ENCODE data around the gene VIM. TPM values are rescaled to one million over a fixed set of nuclear protein-coding genes. Genes with fewer than 3 reads are reported as not detected.

VIM gene
- total RNA-seq, 2 donors from 2014 or later, result 539 to 1,025 TPM

- 70 to 83% methylated on average over 9 of the region's 9 CpGs for WGBS, 2 donors
Measured at GRCh38 chr10:17276756-17277424, 48.8 kb downstream of the VIM start.

GRCh38 chr10:17278607-17279240 lies 50.7 kb downstream of the VIM start:
- TF ChIP-seq, protein P1, sequence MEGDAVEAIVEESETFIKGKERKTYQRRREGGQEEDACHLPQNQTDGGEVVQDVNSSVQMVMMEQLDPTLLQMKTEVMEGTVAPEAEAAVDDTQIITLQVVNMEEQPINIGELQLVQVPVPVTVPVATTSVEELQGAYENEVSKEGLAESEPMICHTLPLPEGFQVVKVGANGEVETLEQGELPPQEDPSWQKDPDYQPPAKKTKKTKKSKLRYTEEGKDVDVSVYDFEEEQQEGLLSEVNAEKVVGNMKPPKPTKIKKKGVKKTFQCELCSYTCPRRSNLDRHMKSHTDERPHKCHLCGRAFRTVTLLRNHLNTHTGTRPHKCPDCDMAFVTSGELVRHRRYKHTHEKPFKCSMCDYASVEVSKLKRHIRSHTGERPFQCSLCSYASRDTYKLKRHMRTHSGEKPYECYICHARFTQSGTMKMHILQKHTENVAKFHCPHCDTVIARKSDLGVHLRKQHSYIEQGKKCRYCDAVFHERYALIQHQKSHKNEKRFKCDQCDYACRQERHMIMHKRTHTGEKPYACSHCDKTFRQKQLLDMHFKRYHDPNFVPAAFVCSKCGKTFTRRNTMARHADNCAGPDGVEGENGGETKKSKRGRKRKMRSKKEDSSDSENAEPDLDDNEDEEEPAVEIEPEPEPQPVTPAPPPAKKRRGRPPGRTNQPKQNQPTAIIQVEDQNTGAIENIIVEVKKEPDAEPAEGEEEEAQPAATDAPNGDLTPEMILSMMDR (IDR thresholded peaks at IDR 0.05), result no peak
- no peak for TF ChIP-seq POLR2A (IDR thresholded peaks at IDR 0.05)
- Histone ChIP-seq H3K27ac (no peak overlapping the region), H3K4me3 (no peak overlapping the region), H3K36me3 (replicated peaks in 1 of 2; ENCODE audit: insufficient read depth in 1 of 2, low read depth in 2 of 2) (no peaks in the 10 kb centered on the region), H3K4me1 (no peaks in the 10 kb centered on the region), H3K9me3 (peaks cover 0 to 6% (median 0%) of the 10 kb centered on the region in 3 donors), H3K27me3 (no peaks in the 10 kb centered on the region)
- intact Hi-C loops (cut with DNase I), result no loop called here
- ATAC-seq (no peak), DNase-seq (no peak)
- 45 to 48% methylated on average over 4 of the region's 4 CpGs for WGBS, 2 donors

More at GRCh38 chr10:17276756-17277424, 48.8 kb downstream of the VIM start:
- no peak for DNase-seq
- TF ChIP-seq POLR2A (IDR thresholded peaks at IDR 0.05), result no peak
- TF ChIP-seq, protein P1 (IDR thresholded peaks at IDR 0.05), result no peak
- intact Hi-C loops (cut with DNase I), result no loop called here
- Histone ChIP-seq H3K4me3 (no peak overlapping the region), H3K36me3 (replicated peaks in 1 of 2; ENCODE audit: insufficient read depth in 1 of 2, low read depth in 2 of 2) (no peaks in the 10 kb centered on the region), H3K27me3 (no peaks in the 10 kb centered on the region), H3K27ac (no peak overlapping the region), H3K9me3 (no peaks in the 10 kb centered on the region), H3K4me1 (no peaks in the 10 kb centered on the region)
- no peak for ATAC-seq

DNA sequence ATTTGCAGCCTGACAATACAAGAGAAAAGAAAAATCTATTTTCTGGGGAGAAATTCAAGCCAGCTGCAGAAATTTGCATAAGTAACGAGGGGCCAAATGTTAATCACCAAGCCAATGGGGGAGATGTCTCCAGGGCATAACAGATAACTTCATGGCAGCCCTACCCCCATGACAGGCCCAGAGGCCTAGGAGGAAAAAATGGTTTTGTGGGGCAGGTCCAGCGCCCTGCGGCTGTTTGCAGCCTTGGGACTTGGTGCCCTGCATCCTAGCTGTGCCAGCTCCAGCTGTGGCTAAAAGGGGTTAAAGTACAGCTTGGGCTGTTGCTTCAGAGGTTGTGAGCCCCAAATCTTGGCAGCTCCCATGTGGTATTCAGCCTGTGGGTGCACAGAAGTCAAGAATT lies 54.3 kb downstream of the VIM start:
- no peak for ATAC-seq
- Histone ChIP-seq H3K4me1 (no peaks in the 10 kb centered on the region), H3K36me3 (replicated peaks in 1 of 2; ENCODE audit: insufficient read depth in 1 of 2, low read depth in 2 of 2) (no peaks in the 10 kb centered on the region), H3K27ac (no peak overlapping the region), H3K4me3 (no peak overlapping the region), H3K27me3 (no peaks in the 10 kb centered on the region), H3K9me3 (peaks cover 0 to 6% (median 0%) of the 10 kb centered on the region in 3 donors)
- DNase-seq, result no peak
- intact Hi-C loops (cut with DNase I), result no loop called here
- TF ChIP-seq, protein P1 (IDR thresholded peaks at IDR 0.05), result no peak
- no peak for TF ChIP-seq POLR2A (IDR thresholded peaks at IDR 0.05)
- WGBS, 2 donors, result 84 to 85% methylated on average over 3 of the region's 3 CpGs

DNA sequence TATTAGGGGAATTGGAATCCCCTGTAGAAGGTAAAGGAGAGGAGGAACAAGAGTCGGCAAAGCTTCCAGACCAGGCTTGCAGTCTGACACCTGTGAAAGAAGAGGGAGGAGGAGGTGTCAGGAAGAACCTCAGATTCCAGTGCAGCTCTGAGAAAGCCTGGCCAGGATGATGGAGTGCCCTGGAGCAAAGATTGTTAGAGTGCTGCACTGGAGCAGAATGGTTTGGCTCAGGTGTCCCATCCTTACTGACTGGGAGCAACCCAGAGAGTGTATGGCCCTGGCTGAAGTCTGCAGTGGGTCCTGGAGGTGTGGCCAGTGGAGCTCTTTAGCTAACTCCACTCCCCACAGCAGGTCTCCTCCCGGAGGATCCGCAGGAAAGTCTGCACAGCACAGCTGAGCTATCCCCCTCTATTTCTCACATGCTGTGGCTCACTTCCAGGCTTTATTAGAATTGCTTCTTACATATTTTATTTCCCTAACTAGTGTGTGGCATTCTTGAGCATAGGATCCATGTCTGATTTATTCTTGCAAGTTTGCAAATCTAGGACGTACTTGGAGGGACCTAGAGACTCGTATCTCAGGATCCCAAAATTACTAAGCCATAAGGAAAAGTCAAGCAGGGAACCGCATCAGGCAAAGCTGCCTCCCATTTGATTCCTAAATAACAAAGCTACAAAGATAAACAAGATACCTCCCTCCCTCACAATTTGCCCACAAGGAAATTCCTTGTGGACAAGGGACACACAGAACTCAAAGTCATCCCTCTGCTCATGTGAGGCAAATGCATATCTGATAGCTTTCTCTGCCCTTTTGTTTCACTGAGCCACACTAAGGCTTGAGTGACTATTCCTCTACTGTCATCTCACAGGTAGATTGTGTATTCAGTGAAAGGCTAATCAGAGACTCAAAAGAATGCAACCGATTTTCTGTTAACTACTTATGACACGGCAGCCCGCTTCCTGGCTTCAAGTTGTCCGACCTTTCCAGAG lies 58.8 kb downstream of the VIM start:
- Histone ChIP-seq H3K27ac (no peak overlapping the region), H3K27me3 (no peaks in the 10 kb centered on the region), H3K9me3 (peaks cover 0 to 6% (median 0%) of the 10 kb centered on the region in 3 donors), H3K36me3 (replicated peaks in 1 of 2; ENCODE audit: insufficient read depth in 1 of 2, low read depth in 2 of 2) (no peaks in the 10 kb centered on the region), H3K4me3 (no peak overlapping the region), H3K4me1 (no peaks in the 10 kb centered on the region)
- no peak for DNase-seq
- no peak for ATAC-seq
- intact Hi-C loops (cut with DNase I), result no loop called here
- WGBS, 2 donors, result 35 to 36% methylated on average over 8 to 10 of the region's 10 CpGs
- TF ChIP-seq, protein P1 (IDR thresholded peaks at IDR 0.05), result no peak
- no peak for TF ChIP-seq POLR2A (IDR thresholded peaks at IDR 0.05)

Other genes starting within 250 kb of the VIM start
- 1 to 10 TPM; 2.6 to 3.6 TPM for gene CUBN, start 98.4 kb upstream of the VIM start, total RNA-seq
- gene TRDMT1, start 26.6 kb upstream of the VIM start, total RNA-seq, result 1 to 10 TPM; 7.3 to 7.5 TPM
- gene ST8SIA6, start 226.4 kb downstream of the VIM start, total RNA-seq, result not detected